Heart right ventricle (tissue), 16 donors: ENCODE data around the gene CUZD1. TPM values are rescaled to one million over a fixed set of nuclear protein-coding genes. Genes with fewer than 3 reads are reported as not detected.

Experiments used
- ATAC-seq, 8 donors: fragments of 200-7000 bp; cut with Tn5 transposase; one replicate each; pipeline ENCODE4 v1.9.1; 2020; ENCODE audit warnings: mild to moderate bottlenecking in 8 of 8, moderate library complexity in 8 of 8, moderate number of reproducible peaks in 1 of 8
- DNase-seq, 2 donors: peaks; one replicate each; pipeline ENCODE4 v3.0.0-alpha.2; 2020
- H3K27ac ChIP-seq, 10 donors: fragments of 200-600 bp; sonication (generic) in 2 of 10; one replicate each; pipeline versions ENCODE4 v1.5.0 to v1.8.0; 2020 to 2022; ENCODE audit warnings: mild to moderate bottlenecking in 3 of 10
- H3K27me3 ChIP-seq, 7 donors: fragments of 200-600 bp; one replicate each; pipeline ENCODE4 v1.8.0; 2021 to 2022; ENCODE audit warnings: mild to moderate bottlenecking in 2 of 7
- H3K36me3 ChIP-seq, 9 donors: fragments of 200-600 bp; sonication (generic) in 1 of 9; one replicate each; pipeline versions ENCODE4 v1.5.0 to v1.8.0; 2020 to 2022; ENCODE audit warnings: mild to moderate bottlenecking in 2 of 9
- H3K4me1 ChIP-seq, 9 donors: fragments of 200-600 bp; sonication (generic) in 1 of 9; one replicate each; pipeline versions ENCODE4 v1.5.0 to v1.8.0; 2020 to 2022; ENCODE audit warnings: mild to moderate bottlenecking in 4 of 9
- H3K4me3 ChIP-seq, 10 donors: fragments of 200-600 bp; sonication (generic) in 2 of 10; one replicate each; pipeline versions ENCODE4 v1.5.0 to v1.8.0; 2020 to 2022; ENCODE audit warnings: mild to moderate bottlenecking in 7 of 10, moderate library complexity in 2 of 10
- H3K9me3 ChIP-seq, 11 donors: fragments of 200-600 bp in 10 of 11; sonication (generic) in 2 of 11; one replicate each; pipeline versions ENCODE4 v1.5.0 to v1.8.0; 2013 to 2022; ENCODE audit warnings: mild to moderate bottlenecking in 2 of 11, control low read depth in 1 of 11, moderate library complexity in 1 of 11
- CTCF ChIP-seq, 9 donors: fragments of 200-600 bp; sonication (generic) in 2 of 9; IDR thresholded peaks; one replicate each; pipeline versions ENCODE4 v1.5.0 to v1.8.0; 2021 to 2022; ENCODE audit warnings: antibody characterized with exemption in 9 of 9, mild to moderate bottlenecking in 5 of 9, moderate library complexity in 1 of 9
- WGBS, 2 donors: extraction: QIAGEN DNeasy Blood & Tissue Kit; methylation state at CpG; one replicate each; pipeline ENCODE4 v1.1.7; 2013; ENCODE audit warnings: inconsistent platforms in 1 of 2; 5-methylcytosine and 5-hydroxymethylcytosine counted together
- intact Hi-C, 10 donors: fragments of 100-400 bp; cut with DNase I; formaldehyde crosslinking; loops; one replicate each; pipeline versions ENCODE4 v1.11.1 to v1.14.2; 2022
- long read RNA-seq, 3 donors: library from polyadenylated mRNA; unstranded; transcript quantifications; one replicate each; pipeline ENCODE4 v2.0.0, GENCODE V29; 2020 to 2021
- polyA plus RNA-seq, 2 donors: library from polyadenylated mRNA; stranded (reverse); fragments of 200-250 nt; gene quantifications; one replicate each; pipeline ENCODE4 v1.2.3, GENCODE V29; 2013
- total RNA-seq, 10 donors: library from RNA; stranded (reverse); fragmentation: NEBNext Ultra II Directional in 3 of 10; extraction: Animal tissue kit (Norgen Biotek cat#: 25700) in 3 of 10; gene quantifications; one replicate each; pipeline versions ENCODE4 v1.2.1 to v1.2.4, GENCODE V29; 2021 to 2023
- donor health status: Arrhythmogenic right ventricular cardiomyopathy.
- donor health status: ischemic (EF 13 %, LVEDD 7.1; RV severe dilation, severe dysfunction).
- donor health status: healthy with polysubstance abuse.
- donor health status: DM: no; HTN: yes; CAD: no.
- donor health status: DM: no; HTN: no; CAD: no.
- donor health status: ischemic (EF 25% LVEDD 6.9; RV normal size, moderate dysfunction).
- donor health status: ischemic (EF 25% LVEDD 5.7; RV mildly dilated, moderate dysfunction).
- donor health status: healthy.
- donor health status: DM: yes; HTN: yes; CAD: no.
- donor health status: Ischemic cardiomyopathy.
- donor health status: ischemic (EF 35%, LVEDD 5.7; RV mildly dilated, moderate dysfunction).
- donor health status: nonischemic (EF 11% LVEDD 7.7; RV severe dilation, severe dysfunction).
- donor health status: DM: yes; HTN: yes; CAD: no.
- donor health status: PGD.
- donor health status: ischemic (EF 29% LVEDD 5.4; RV normal size, mild dysfunction).
- donor health status: nonischemic (EF 23%, LVEDD 6.1; RV moderate dilation, normal function).

The CUZD1 gene, protein sequence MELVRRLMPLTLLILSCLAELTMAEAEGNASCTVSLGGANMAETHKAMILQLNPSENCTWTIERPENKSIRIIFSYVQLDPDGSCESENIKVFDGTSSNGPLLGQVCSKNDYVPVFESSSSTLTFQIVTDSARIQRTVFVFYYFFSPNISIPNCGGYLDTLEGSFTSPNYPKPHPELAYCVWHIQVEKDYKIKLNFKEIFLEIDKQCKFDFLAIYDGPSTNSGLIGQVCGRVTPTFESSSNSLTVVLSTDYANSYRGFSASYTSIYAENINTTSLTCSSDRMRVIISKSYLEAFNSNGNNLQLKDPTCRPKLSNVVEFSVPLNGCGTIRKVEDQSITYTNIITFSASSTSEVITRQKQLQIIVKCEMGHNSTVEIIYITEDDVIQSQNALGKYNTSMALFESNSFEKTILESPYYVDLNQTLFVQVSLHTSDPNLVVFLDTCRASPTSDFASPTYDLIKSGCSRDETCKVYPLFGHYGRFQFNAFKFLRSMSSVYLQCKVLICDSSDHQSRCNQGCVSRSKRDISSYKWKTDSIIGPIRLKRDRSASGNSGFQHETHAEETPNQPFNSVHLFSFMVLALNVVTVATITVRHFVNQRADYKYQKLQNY
- total RNA-seq, result under 1 TPM; 0.13 to 0.51 (median 0.24) TPM
- polyA plus RNA-seq, result 1 to 10 TPM in 1 of 2 donors, under 1 TPM in 1; 0.23 to 1.1 TPM
- long read RNA-seq, donor 1, result 0 reads
- long read RNA-seq, donor 2, result 0 reads
- long read RNA-seq, donor 3, result 0 reads

DNA sequence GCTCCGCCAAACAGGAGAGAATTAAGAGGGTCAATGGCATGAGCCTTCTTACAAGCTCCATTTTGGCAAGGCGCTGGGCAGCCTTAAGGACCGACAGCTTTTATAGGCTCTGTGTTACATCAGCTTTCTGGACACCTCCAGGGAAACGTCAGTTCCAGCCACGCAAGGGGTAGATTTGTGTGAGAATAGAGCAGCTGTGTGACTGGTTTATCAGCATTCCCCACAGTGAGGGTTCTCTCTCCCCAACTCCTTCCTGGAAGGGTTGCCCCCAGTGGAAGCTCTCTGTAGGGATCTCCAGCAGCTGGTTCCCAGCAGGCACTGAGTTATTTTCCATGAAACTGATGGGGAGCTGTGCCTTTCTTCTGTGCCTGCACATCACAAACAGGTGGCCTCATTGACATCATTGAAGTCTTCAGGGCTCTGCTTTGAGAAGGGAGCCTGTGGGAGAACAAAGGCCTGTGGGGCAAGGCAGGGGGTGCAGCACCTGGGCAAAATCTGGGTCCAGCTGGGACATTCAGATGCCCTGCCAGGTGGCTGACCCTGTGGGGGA lies at the start of gene CUZD1:
TSS of gene CUZD1 (minus strand) at position 75 of the 550 bp plus-strand sequence. CDS start at position 61, 14 bp downstream.
- Histone ChIP-seq H3K36me3 (peaks cover 0 to 4% (median 0%) of the 10 kb centered on the region in 9 donors), H3K4me1 (peaks cover 0 to 3% (median 0%) of the 10 kb centered on the region in 9 donors), H3K27ac (no peak within 1 kb of the TSS), H3K4me3 (no peak within 1 kb of the TSS), H3K9me3 (peaks cover 0 to 25% (median 4%) of the 10 kb centered on the region in 11 donors), H3K27me3 (no peaks in the 10 kb centered on the region)
- ATAC-seq (no peak), DNase-seq (no peak)
- no peak for TF ChIP-seq CTCF (IDR thresholded peaks at IDR 0.05)
- WGBS, 2 donors, result 68 to 78% methylated on average over 5 of the region's 5 CpGs
- intact Hi-C loops, result no loop called here

DNA sequence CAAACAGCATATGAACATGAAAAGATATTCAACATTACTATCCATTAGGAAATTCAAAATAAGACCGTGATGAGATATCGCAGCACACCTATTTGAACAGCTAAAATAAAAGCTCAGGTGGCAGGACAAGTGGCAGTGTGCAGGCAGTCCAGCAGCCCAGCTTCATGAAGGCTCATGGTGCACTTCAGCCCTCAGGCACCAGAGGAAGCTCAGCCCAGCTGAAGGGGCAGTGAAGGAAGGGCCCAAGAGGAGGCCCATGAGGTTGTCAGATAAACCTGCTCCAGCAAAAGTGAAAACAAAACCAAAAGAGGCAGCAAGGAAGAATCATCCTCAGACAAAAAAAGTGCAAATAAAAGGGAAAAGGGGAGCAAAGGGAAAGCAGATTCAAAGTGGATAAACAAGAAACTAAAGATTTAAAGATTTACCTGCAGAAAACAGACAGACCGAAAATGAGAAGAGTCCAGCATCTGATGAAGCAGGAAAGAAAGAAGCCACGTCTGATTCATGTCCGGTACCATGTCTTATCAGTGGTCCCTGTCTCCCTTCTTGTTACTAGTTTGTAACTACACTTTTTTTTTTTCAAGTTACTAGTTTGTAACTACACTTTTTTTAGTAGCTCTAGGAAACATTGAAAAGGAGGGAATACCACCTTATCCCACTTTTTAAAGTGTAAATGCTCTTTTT lies 48.7 kb upstream of the CUZD1 start:
- Histone ChIP-seq H3K4me3 (no peak overlapping the region), H3K36me3 (no peaks in the 10 kb centered on the region), H3K4me1 (no peaks in the 10 kb centered on the region), H3K27ac (no peak overlapping the region), H3K27me3 (peaks cover 0 to 17% (median 0%) of the 10 kb centered on the region in 7 donors), H3K9me3 (no peaks in the 10 kb centered on the region)
- no peak for TF ChIP-seq CTCF (IDR thresholded peaks at IDR 0.05)
- ATAC-seq (no peak), DNase-seq (no peak)
- WGBS, 2 donors, result 83% methylated on average over 5 of the region's 5 CpGs
- intact Hi-C loops, result no loop called here

GRCh38 chr10:122884166-122884565 lies 38.5 kb upstream of the CUZD1 start:
- Histone ChIP-seq H3K4me3 (no peak overlapping the region), H3K36me3 (no peaks in the 10 kb centered on the region), H3K27me3 (peaks cover 0 to 26% (median 5%) of the 10 kb centered on the region in 7 donors), H3K4me1 (peaks cover 0 to 13% (median 8%) of the 10 kb centered on the region in 9 donors), H3K27ac (no peak overlapping the region), H3K9me3 (no peaks in the 10 kb centered on the region)
- ATAC-seq, result no peak
- WGBS, 2 donors, result 93 to 100% methylated on average over 1 of the region's 1 CpG
- intact Hi-C loops, result no loop called here
- no peak for TF ChIP-seq CTCF (IDR thresholded peaks at IDR 0.05)
- no peak for DNase-seq

DNA sequence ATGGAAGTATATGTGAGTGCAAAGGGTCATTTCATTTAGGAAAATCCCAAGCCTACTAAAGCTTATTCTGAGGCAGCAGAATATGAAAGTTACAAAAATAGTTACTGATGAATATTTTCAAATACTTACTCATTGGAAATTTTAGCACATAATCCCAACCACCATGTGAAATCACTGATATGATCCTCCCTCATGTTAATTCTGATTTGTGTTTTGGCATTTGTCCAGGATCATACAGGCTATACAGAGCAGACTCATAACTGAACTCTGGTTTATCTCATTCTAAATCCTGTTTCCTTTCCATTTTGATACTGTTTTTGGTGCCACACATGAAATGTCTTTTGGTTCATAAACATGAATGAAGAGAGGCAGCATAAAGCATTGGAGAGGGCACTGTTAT lies 37.1 kb upstream of the CUZD1 start:
- peaks cover 0 to 29% (median 5%) of the 10 kb centered on the region in 7 donors for H3K27me3 ChIP-seq
- DNase-seq, result no peak
- no peaks in the 10 kb centered on the region for H3K36me3 ChIP-seq
- H3K4me3 ChIP-seq, result no peak overlapping the region
- peaks cover 0 to 22% (median 8%) of the 10 kb centered on the region in 9 donors for H3K4me1 ChIP-seq
- no peak for TF ChIP-seq CTCF (IDR thresholded peaks at IDR 0.05)
- H3K27ac ChIP-seq, result no peak overlapping the region
- intact Hi-C loops, result no loop called here
- no peaks in the 10 kb centered on the region for H3K9me3 ChIP-seq
- no peak for ATAC-seq
